Mesenchymal stem cell (in vitro differentiated cells and primary cell): ENCODE data around the gene CAPN5.

Experiments used
- DNase-seq: peaks from one replicate; pipeline ENCODE4 v3.0.0-alpha.2; 2013
- H2AFZ ChIP-seq: one replicate; pipeline ENCODE4 v1.6.1; 2013; ENCODE audit warnings: low read depth, mild to moderate bottlenecking, control low read depth, inconsistent platforms, low read length, moderate library complexity
- H2AK5ac ChIP-seq: 2 replicates; pipeline ENCODE4 v1.6.1; 2013; ENCODE audit warnings: low read length, moderate library complexity, mild to moderate bottlenecking, inconsistent platforms; ENCODE audit not compliant: severe bottlenecking
- H2BK120ac ChIP-seq: one replicate; pipeline ENCODE4 v1.6.1; 2013; ENCODE audit warnings: low read depth, mild to moderate bottlenecking, inconsistent platforms, low read length, moderate library complexity
- H2BK12ac ChIP-seq, 2 experiments: one replicate each; pipeline ENCODE4 v1.6.1; 2013; ENCODE audit warnings: inconsistent platforms in 2 of 2, low read length in 2 of 2, mild to moderate bottlenecking in 2 of 2, moderate library complexity in 2 of 2, control low read depth in 1 of 2
- H2BK15ac ChIP-seq: one replicate; pipeline ENCODE4 v1.6.1; 2013; ENCODE audit warnings: mild to moderate bottlenecking, low read depth, inconsistent platforms; ENCODE audit not compliant: poor library complexity, severe bottlenecking
- H2BK5ac ChIP-seq: 2 replicates; pipeline ENCODE4 v1.6.1; 2013; ENCODE audit warnings: low read depth, mild to moderate bottlenecking, low read length, control low read depth, inconsistent platforms; ENCODE audit not compliant: poor library complexity, severe bottlenecking
- H3K14ac ChIP-seq, 2 experiments: one replicate each; pipeline ENCODE4 v1.6.1; 2013; ENCODE audit warnings: inconsistent platforms in 2 of 2, low read length in 2 of 2, control low read depth in 1 of 2, mild to moderate bottlenecking in 1 of 2, moderate library complexity in 1 of 2
- H3K18ac ChIP-seq, 2 experiments: one replicate each; pipeline ENCODE4 v1.6.1; 2013; ENCODE audit warnings: inconsistent platforms in 2 of 2, low read length in 2 of 2, control low read depth in 1 of 2, low read depth in 1 of 2, mild to moderate bottlenecking in 1 of 2
- H3K23ac ChIP-seq, 2 experiments: one replicate each; pipeline ENCODE4 v1.6.1; 2013; ENCODE audit warnings: inconsistent platforms in 2 of 2, low read length in 2 of 2, mild to moderate bottlenecking in 2 of 2, moderate library complexity in 2 of 2, control low read depth in 1 of 2
- H3K27ac ChIP-seq: 2 replicates; pipeline ENCODE4 v1.5.1; 2013; ENCODE audit warnings: mild to moderate bottlenecking, moderate library complexity, low read length, control low read depth, inconsistent platforms; ENCODE audit not compliant: poor library complexity, severe bottlenecking
- H3K27me3 ChIP-seq, 2 experiments: 2 replicates each; pipeline versions ENCODE4 v1.6.1 to v1.7.0; 2013; ENCODE audit warnings: low read length in 2 of 2, mild to moderate bottlenecking in 2 of 2, moderate library complexity in 2 of 2, control low read depth in 1 of 2, inconsistent platforms in 1 of 2; ENCODE audit not compliant: control insufficient read depth in 1 of 2, insufficient read depth in 1 of 2
- H3K36me3 ChIP-seq, 2 experiments: 2 replicates each; pipeline versions ENCODE4 v1.6.1 to v1.7.0; 2013; ENCODE audit warnings: low read length in 2 of 2, control low read depth in 1 of 2, inconsistent platforms in 1 of 2, low read depth in 1 of 2, mild to moderate bottlenecking in 1 of 2; ENCODE audit not compliant: insufficient read depth in 2 of 2, control insufficient read depth in 1 of 2
- H3K4ac ChIP-seq, 2 experiments: one replicate each; pipeline ENCODE4 v1.6.1; 2013; ENCODE audit warnings: inconsistent platforms in 2 of 2, low read length in 2 of 2, mild to moderate bottlenecking in 2 of 2, moderate library complexity in 2 of 2, control low read depth in 1 of 2, low read depth in 1 of 2
- H3K4me1 ChIP-seq: 2 replicates; pipeline ENCODE4 v1.6.1; 2013; ENCODE audit warnings: low read depth, low read length, control low read depth; ENCODE audit not compliant: control insufficient read depth, insufficient read depth
- H3K4me2 ChIP-seq: 2 replicates; pipeline ENCODE4 v1.6.1; 2013; ENCODE audit warnings: low read length, mild to moderate bottlenecking, inconsistent platforms; ENCODE audit not compliant: poor library complexity, severe bottlenecking
- H3K4me3 ChIP-seq, 2 experiments: 2 replicates each; pipeline versions ENCODE4 v1.5.1 to v1.7.0; 2013; ENCODE audit warnings: low read length in 2 of 2, mild to moderate bottlenecking in 2 of 2, control low read depth in 1 of 2, low read depth in 1 of 2; ENCODE audit not compliant: insufficient read depth in 1 of 2
- H3K79me1 ChIP-seq: replicated peaks from 2 replicates; pipeline ENCODE4 v1.6.1; 2013; ENCODE audit warnings: mild to moderate bottlenecking, control low read depth, low read length, inconsistent platforms; ENCODE audit not compliant: poor library complexity, severe bottlenecking
- H3K9ac ChIP-seq: 2 replicates; pipeline ENCODE4 v1.7.0; 2013; ENCODE audit warnings: mild to moderate bottlenecking, low read length, moderate library complexity
- H3K9me3 ChIP-seq: 2 replicates; pipeline ENCODE4 v1.7.0; 2013; ENCODE audit warnings: mild to moderate bottlenecking, low read length; ENCODE audit not compliant: control insufficient read depth
- H4K8ac ChIP-seq: one replicate; pipeline ENCODE4 v1.6.1; 2013; ENCODE audit warnings: inconsistent platforms, mild to moderate bottlenecking, low read length, moderate library complexity
- H4K91ac ChIP-seq: one replicate; pipeline ENCODE4 v1.6.1; 2013; ENCODE audit warnings: mild to moderate bottlenecking, low read length, inconsistent platforms
- WGBS: methylation state at CpG from one replicate; pipeline ENCODE4 v1.1.7; 2013; ENCODE audit warnings: mixed read lengths; 5-methylcytosine and 5-hydroxymethylcytosine counted together

The CAPN5 gene

GRCh38 chr11:77119531-77119936, 52.8 kb downstream of the CAPN5 start:
- no peak overlapping the region for H2BK5ac ChIP-seq
- 96% methylated on average over 9 of the region's 9 CpGs for WGBS

DNA sequence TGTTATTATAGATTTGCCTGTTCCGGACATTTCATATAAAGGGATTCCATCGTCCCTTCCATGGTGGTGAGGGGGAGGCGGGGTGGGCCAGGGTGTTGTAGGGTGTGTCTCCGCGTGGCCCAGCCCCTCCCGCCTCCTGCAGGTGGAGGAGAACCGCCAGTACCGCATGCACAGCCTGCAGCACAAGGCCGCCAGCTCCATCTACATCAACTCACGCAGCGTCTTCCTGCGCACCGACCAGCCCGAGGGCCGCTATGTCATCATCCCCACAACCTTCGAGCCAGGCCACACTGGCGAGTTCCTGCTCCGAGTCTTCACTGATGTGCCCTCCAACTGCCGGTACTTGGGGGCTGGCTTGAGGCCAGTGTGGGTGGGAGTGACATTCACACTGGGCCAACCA, 53.8 kb downstream of the CAPN5 start:
- Histone ChIP-seq H3K14ac (no peak overlapping the region), H3K23ac (no peak overlapping the region), H3K4me3 (no peak overlapping the region), H2AK5ac (no peak overlapping the region), H2BK5ac (no peak overlapping the region), H2BK120ac (no peak overlapping the region), H3K27ac (no peak overlapping the region), H3K36me3 (peaks cover 71 to 90% of the 10 kb centered on the region in 2 experiments), H3K79me1 (no peaks in the 10 kb centered on the region), H4K91ac (no peak overlapping the region), H2BK12ac (no peak overlapping the region), H3K4ac (no peak overlapping the region), H3K18ac (no peak overlapping the region), H4K8ac (no peak overlapping the region), H2BK15ac (no peak overlapping the region), H3K9me3 (no peaks in the 10 kb centered on the region), H3K4me1 (peaks cover 14% of the 10 kb centered on the region), H3K9ac (no peak overlapping the region), H2AFZ (no peak overlapping the region), H3K4me2 (no peak overlapping the region), H3K27me3 (no peaks in the 10 kb centered on the region)
- no peak for DNase-seq
- WGBS = 97% methylated on average over 19 of the region's 19 CpGs

More at GRCh38 chr11:77119531-77119936, 52.8 kb downstream of the CAPN5 start:
- Histone ChIP-seq H3K36me3 (peaks cover 76 to 83% of the 10 kb centered on the region in 2 experiments), H3K4ac (no peak overlapping the region), H2BK15ac (no peak overlapping the region), H3K4me2 (no peak overlapping the region), H2AFZ (no peak overlapping the region), H3K23ac (no peak overlapping the region), H2BK12ac (no peak overlapping the region), H3K4me3 (no peak overlapping the region), H3K14ac (no peak overlapping the region), H3K9me3 (no peaks in the 10 kb centered on the region), H2BK120ac (no peak overlapping the region), H3K27ac (no peak overlapping the region), H3K18ac (no peak overlapping the region), H3K9ac (no peak overlapping the region), H3K27me3 (no peaks in the 10 kb centered on the region), H2AK5ac (no peak overlapping the region), H3K4me1 (peaks cover 14% of the 10 kb centered on the region), H3K79me1 (no peaks in the 10 kb centered on the region), H4K91ac (no peak overlapping the region), H4K8ac (no peak overlapping the region)
- DNase-seq = no peak

DNA sequence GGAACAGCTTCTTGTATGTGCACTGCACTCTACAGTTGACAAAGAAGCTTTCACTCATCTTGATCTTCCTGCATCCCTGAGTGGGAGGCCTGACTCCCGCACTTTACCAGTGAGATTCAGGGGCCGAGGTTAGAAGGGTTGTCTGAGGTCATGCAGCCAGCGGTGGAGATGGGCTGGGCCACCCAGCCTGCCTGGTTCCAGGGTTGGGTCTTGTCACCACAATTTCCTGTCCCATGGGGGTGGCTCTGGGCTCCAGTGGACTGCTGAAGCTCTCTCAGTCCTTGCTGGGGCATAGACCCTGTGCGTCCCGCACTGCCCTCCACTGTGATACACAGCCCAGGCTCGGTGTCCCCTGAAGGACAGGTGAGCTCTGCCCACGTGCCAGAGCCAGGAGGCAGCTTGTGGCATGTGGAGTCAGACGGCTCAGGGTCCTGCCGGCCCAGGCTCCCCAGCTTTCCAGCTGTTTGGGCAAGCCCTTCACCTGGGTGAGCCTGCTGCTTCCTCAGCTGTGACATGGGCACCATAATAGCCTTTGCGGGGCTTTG, 54.4 kb downstream of the CAPN5 start:
- H3K27ac ChIP-seq = no peak overlapping the region
- H2AFZ ChIP-seq = no peak overlapping the region
- peaks cover 65 to 84% of the 10 kb centered on the region in 2 experiments for H3K36me3 ChIP-seq
- no peak overlapping the region for H3K14ac ChIP-seq
- H2BK120ac ChIP-seq = no peak overlapping the region
- H3K27me3 ChIP-seq = no peaks in the 10 kb centered on the region
- H3K4ac ChIP-seq = no peak overlapping the region
- no peak overlapping the region for H3K4me3 ChIP-seq
- H2BK15ac ChIP-seq = no peak overlapping the region
- no peak overlapping the region for H3K23ac ChIP-seq
- H2AK5ac ChIP-seq = no peak overlapping the region
- H4K91ac ChIP-seq = no peak overlapping the region
- no peak overlapping the region for H4K8ac ChIP-seq
- 93% methylated on average over 10 of the region's 10 CpGs for WGBS
- H3K79me1 ChIP-seq = no peaks in the 10 kb centered on the region
- no peak overlapping the region for H2BK12ac ChIP-seq
- H3K4me1 ChIP-seq = peaks cover 14% of the 10 kb centered on the region
- no peaks in the 10 kb centered on the region for H3K9me3 ChIP-seq
- DNase-seq = no peak
- H3K9ac ChIP-seq = no peak overlapping the region
- H3K4me2 ChIP-seq = no peak overlapping the region
- no peak overlapping the region for H2BK5ac ChIP-seq
- H3K18ac ChIP-seq = peak overlapping the region in 1 of 2 experiments; percentile 34

DNA sequence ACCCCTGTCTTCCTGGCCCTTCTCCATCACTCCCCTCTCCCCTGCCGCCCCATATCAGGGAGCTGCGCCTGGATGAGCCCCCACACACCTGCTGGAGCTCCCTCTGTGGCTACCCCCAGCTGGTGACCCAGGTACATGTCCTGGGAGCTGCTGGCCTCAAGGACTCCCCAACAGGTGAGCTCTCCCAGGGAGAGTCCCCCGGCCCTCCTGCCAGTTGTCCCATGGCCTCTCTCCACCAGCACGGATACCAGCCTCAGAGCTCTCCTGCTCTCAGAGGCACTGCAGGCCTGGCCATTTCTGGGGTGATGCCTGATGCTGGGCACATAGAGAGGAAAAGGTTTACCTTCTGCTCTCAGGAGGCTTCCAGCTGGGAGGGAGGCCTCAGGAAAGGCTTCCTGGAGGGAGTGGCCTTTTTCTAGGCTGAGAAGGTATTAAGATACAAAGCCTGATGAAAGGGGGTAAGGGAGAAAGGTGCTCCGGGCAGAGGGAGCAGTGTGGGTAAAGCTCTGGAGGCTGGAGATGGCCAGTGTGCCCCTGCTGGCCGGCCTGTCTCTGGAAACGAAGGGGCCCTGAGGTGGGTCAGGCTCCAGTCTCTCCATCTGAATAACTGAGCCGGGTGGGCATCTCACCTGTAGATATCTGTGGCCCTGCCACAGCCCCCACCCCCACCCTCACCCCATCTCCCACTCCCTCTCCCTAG, 55.3 kb downstream of the CAPN5 start:
- Histone ChIP-seq H3K4me1 (peaks cover 17% of the 10 kb centered on the region), H3K27ac (no peak overlapping the region), H3K18ac (no peak overlapping the region), H2AK5ac (no peak overlapping the region), H3K4me2 (no peak overlapping the region), H3K9ac (no peak overlapping the region), H3K79me1 (no peaks in the 10 kb centered on the region), H4K91ac (no peak overlapping the region), H2AFZ (no peak overlapping the region), H2BK5ac (no peak overlapping the region), H3K36me3 (peaks cover 61 to 78% of the 10 kb centered on the region in 2 experiments), H3K14ac (no peak overlapping the region), H3K4ac (no peak overlapping the region), H3K27me3 (no peaks in the 10 kb centered on the region), H3K9me3 (no peaks in the 10 kb centered on the region), H2BK12ac (no peak overlapping the region), H3K23ac (no peak overlapping the region), H4K8ac (no peak overlapping the region), H2BK15ac (no peak overlapping the region), H3K4me3 (no peak overlapping the region), H2BK120ac (no peak overlapping the region)
- 97% methylated on average over 8 of the region's 8 CpGs for WGBS
- no peak for DNase-seq
